AG08395 (cell line): ENCODE results near the gene FYB1.
"Not testable (repeated sequence)": the region's sequence is repeated elsewhere in the genome, so short reads cannot be mapped to it uniquely, and the experiment has no call there.

ENCODE experiments used
- DNase-seq: peaks from one replicate; pipeline ENCODE4 v3.0.0; 2012; ENCODE audit warnings: mixed read lengths, low spot score

The FYB1 gene

GRCh38 chr5:39187831-39188731, 31.3 kb downstream of the FYB1 start:
- no peak for DNase-seq

DNA sequence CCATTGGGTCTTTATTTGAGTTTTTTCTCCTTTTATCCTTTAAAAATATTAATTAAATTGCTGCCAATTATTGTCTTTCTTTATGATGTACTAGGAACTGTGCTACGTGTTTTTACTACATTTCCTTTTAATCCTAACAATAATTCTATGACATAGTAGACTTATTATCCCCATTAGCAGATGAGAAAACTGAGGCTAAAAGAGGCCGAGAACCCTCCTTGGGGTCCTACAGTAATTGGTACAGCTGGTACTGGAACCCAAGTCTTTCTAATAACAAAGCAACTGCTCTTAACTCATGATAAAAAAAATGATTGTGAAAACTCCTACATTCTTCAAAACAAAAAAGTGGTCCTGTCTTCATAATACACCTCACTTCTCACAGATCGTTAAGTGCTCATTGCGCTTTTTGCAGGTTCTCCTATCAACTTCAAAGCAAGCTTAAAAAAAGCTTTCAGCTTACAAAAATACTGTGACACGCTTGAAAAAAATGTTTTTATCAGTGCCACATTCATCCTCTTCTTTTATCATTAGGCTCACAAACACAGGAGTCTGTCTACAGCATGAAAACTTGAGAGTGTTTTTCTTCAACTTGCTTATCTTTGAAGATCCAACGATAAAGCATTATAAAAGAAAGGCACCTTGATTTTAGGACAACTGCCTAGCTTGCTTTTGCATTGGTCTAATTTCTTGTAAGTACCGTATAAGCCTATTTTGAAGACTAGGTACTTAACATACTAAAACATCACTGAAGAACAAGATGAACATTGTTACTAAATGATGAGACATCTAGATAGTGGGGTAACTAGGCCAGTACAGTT, 32.4 kb downstream of the FYB1 start:
- DNase-seq = no peak

- no peak for DNase-seq
These were observed 33.1 kb downstream of the FYB1 start for GRCh38 chr5:39186289-39186688.

DNA sequence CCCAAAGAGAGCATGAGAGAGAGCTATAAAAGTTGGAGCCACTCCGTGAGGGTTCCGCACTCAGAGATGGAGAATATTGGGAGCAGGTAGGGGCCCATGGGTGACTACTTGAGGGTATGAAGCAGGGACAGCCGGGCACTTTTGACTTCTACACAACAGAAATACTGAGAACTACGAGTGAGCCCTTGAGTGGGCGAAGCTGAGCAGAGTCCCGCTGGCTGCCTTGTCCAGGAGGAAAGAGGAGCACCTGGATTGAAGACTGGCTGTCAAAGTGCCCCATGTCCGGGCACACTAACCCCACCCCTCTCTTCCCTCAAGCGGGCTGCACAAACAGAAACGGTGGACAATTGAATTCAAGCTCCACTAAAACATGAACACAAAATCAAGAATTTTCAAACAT, 33.6 kb downstream of the FYB1 start:
- DNase-seq = no peak

- not testable (repeated sequence) for DNase-seq
These were observed 39.8 kb downstream of the FYB1 start for GRCh38 chr5:39179561-39179960.

DNA sequence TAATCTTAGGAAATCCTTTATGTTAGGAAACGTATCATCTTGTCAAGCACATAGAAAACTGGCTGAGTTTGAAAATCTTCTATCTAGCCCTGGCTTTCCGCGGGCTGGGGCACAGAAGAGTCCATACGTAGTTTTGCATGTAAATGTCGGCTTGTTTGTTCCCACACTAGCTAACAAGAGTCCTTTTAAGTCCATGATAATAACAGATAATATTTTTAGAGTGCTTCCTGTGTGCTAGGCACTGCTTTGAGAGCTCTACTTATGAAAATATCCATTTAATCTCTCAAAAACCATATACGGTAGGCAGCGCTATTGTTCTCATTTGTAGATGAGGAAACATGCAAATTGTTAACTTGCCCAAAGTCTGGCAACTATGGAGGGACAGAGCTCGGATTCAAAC, 40.5 kb downstream of the FYB1 start:
- no peak for DNase-seq

DNA sequence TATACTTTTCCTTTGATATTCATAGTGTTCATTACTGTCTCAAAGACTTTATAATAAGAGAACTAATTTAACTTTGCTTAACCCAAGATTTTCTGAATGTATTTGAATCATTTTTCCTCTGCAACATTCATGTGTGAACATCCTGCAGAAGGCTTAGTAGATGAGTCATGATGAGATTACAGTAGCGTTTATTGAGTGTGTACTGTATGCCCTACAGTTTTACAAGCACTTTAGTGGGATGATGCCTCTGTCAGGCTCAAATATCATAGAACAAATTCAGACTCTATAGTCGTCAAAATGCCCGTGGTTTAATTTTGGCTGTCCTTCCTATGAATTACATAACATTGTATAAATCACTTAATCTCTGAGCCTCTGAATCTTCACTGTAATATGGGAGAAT, 41.2 kb downstream of the FYB1 start:
- peak; percentile 36 for DNase-seq

GRCh38 chr5:39177631-39177964, 41.8 kb downstream of the FYB1 start:
- no peak for DNase-seq

- no peak for DNase-seq
These were observed 42.4 kb downstream of the FYB1 start for GRCh38 chr5:39176759-39177630.

DNA sequence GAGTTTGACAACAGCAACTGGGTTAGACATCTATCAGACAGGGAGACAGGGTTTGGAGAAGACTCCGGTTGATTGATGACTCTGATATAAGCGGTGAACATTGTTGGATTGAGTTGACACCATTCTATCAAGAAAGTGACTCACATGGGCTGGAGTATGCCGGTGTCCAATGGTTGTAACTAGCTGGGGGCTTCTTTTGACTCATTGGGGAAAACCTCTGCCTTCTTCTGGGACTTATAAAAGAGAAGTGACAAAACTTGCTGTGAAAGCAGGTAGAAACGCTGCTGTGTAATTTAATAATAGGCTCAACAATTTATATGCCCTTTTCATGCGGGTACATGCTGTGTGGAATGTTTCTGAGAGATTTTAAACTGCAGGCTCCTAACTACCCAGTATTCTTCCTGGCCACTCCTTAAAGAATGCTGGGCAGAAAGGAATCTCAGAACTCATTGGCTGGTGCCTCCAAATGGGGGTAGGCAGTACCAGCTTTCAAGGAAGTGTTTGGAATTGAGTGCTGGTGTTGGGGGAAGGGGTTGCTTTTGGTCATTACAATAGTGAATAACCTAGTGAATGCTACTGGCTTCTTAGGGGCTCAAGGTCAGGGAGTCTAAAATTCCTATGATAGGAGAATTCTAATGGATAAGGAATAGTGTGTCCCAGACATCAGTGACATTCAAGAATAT, 43.9 kb downstream of the FYB1 start:
- DNase-seq = no peak

GRCh38 chr5:39173069-39173468, 46.3 kb downstream of the FYB1 start:
- DNase-seq = no peak

DNA sequence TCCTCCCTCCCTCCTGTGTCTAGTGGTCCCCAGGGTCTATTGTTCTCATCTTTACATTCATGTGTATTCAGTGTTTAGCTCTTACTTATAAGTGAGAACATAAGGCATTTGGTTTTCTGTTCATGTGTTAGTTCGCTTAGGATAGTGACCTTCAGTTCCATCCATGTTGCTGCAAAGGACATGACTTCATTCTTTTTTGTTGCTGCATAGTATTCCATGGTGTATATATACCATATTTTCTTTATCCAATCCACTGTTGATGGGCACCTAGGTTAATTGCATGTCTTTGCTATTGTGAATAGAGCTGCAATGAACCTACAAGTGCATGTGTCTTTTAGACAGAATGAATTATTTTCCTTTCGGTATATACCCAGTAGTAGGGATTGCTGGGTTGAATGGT, 46.8 kb downstream of the FYB1 start:
- DNase-seq = no peak

GRCh38 chr5:39171647-39172046, 47.7 kb downstream of the FYB1 start:
- no peak for DNase-seq

- DNase-seq = peak; percentile 13
These were observed 50.3 kb downstream of the FYB1 start for GRCh38 chr5:39169081-39169480.

DNA sequence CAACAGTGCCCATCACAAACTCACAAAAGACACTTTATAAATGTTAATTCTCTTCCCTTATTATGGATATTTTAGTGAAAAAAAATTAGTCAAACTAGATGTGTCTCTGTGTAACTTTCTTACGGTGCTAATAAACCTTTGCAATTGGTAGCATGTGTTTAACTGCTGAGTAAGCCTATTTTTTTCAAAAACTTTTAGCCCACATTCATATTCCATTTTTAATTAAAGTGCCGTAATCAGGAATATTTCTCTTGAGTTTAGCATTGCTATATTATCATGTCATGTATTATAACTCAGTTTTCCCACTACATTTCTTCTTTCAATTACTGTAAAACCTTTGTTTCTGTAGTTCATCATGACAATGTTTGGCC, 51.4 kb downstream of the FYB1 start:
- no peak for DNase-seq

GRCh38 chr5:39167141-39167971, 52.0 kb downstream of the FYB1 start:
- DNase-seq = no peak

- no peak for DNase-seq
These were observed 54.6 kb downstream of the FYB1 start for GRCh38 chr5:39164529-39165402.

- no peak for DNase-seq
These were observed 55.3 kb downstream of the FYB1 start for GRCh38 chr5:39164016-39164415.

- no peak for DNase-seq
These were observed 57.8 kb downstream of the FYB1 start for GRCh38 chr5:39161578-39161977.
